Stomach (tissue), 4 donors: ENCODE results near the gene ZNF8.
"Not testable (repeated sequence)": the region's sequence is repeated elsewhere in the genome, so short reads cannot be mapped to it uniquely, and the experiment has no call there.

Experiments used
- POLR2A ChIP-seq, 4 donors: fragments of 450-650 bp; IDR thresholded peaks; one replicate each; pipeline ENCODE4 v1.6.1; 2016; ENCODE audit warnings: antibody characterized with exemption in 4 of 4, control low read depth in 2 of 4, mild to moderate bottlenecking in 1 of 4, moderate library complexity in 1 of 4
- POLR2AphosphoS5 ChIP-seq, 3 donors: sonication (generic); formaldehyde crosslinking; IDR thresholded peaks; one replicate each; pipeline ENCODE4 v1.6.1; 2016; ENCODE audit warnings: antibody characterized with exemption in 3 of 3

DNA sequence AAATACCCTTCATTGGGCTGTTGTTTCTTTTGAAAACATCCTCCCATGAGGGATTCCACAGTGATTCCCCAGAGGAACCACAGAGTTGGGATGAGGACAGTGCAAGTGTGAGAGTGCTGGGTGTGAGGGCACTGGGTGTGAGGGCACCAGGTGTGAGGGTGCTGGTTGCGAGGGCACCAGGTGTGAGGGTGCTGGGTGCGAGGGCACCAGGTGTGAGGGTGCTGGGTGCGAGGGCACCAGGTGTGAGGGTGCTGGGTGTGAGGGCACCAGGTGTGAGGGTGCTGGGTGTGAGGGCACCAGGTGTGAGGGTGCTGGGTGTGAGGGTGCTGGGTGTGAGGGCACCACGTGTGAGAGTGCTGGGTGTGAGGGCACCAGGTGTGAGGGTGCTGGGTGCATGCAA, 20.5 kb upstream of the ZNF8 start:
- not testable (repeated sequence) for TF ChIP-seq POLR2A, POLR2AphosphoS5 (IDR thresholded peaks at IDR 0.05)
